ENCODE measurements around the gene ZNF674. TPM values are rescaled to one million over a fixed set of nuclear protein-coding genes. Genes with fewer than 3 reads are reported as not detected.
"Not testable (repeated sequence)": the region's sequence is repeated elsewhere in the genome, so short reads cannot be mapped to it uniquely, and the experiment has no call there.

The ZNF674 gene
- polyA plus RNA-seq, 1 donor from 2014 or later, result 10.8 TPM

GRCh38 chrX:46461660-46462191 is 83.5 kb downstream of the ZNF674 start:
- no peak overlapping the region for H3K4me2 ChIP-seq (ENCODE audit: low read length)
- H3K27ac ChIP-seq (ENCODE audit: low read length), result no peak overlapping the region
- H3K9ac ChIP-seq (ENCODE audit: low read length), result no peak overlapping the region
- H3F3A ChIP-seq (ENCODE audit: insufficient read depth, low read length, poor library complexity, severe bottlenecking), result no peaks in the 10 kb centered on the region
- no peaks in the 10 kb centered on the region for H3K9me2 ChIP-seq (ENCODE audit: insufficient read depth, low read length)
- H3K36me3 ChIP-seq (ENCODE audit: insufficient read depth, low read length), result no peaks in the 10 kb centered on the region
- H2AFZ ChIP-seq (ENCODE audit: low read depth, low read length), result no peak overlapping the region
- no peaks in the 10 kb centered on the region for H3K79me2 ChIP-seq (replicated peaks; ENCODE audit: insufficient read depth, low read length)
- TF ChIP-seq CTCF (IDR thresholded peaks at IDR 0.05; ENCODE audit: poor library complexity, severe bottlenecking) (no peak), SMC3 (conservative IDR thresholded peaks at IDR 0.05; ENCODE audit: poor library complexity) (no peak), POLR2AphosphoS5 (IDR thresholded peaks at IDR 0.05) (no peak), RAD21 (conservative IDR thresholded peaks at IDR 0.05) (no peak), REST (IDR thresholded peaks at IDR 0.05; ENCODE audit: borderline replicate concordance) (no peak)
- H3K27me3 ChIP-seq (ENCODE audit: insufficient read depth, low read depth, low read length), result no peaks in the 10 kb centered on the region
- H4K20me1 ChIP-seq (ENCODE audit: insufficient read depth), result no peaks in the 10 kb centered on the region
- H3K9me3 ChIP-seq (ENCODE audit: low read length), result no peaks in the 10 kb centered on the region
- no peak overlapping the region for H3K4me3 ChIP-seq (ENCODE audit: low read length)

GRCh38 chrX:46460801-46461659 is 84.2 kb downstream of the ZNF674 start:
- H3K4me3 ChIP-seq (ENCODE audit: low read length); H3K79me2 ChIP-seq (replicated peaks; ENCODE audit: insufficient read depth, low read length); H3K9me2 ChIP-seq (ENCODE audit: insufficient read depth, low read length); H3K27me3 ChIP-seq (ENCODE audit: insufficient read depth, low read depth, low read length); H3K27ac ChIP-seq (ENCODE audit: low read length); H3K36me3 ChIP-seq (ENCODE audit: insufficient read depth, low read length); H3K9ac ChIP-seq (ENCODE audit: low read length); H3K4me2 ChIP-seq (ENCODE audit: low read length); H4K20me1 ChIP-seq (ENCODE audit: insufficient read depth); H3F3A ChIP-seq (ENCODE audit: insufficient read depth, low read length, poor library complexity, severe bottlenecking); H3K9me3 ChIP-seq (ENCODE audit: low read length); H2AFZ ChIP-seq (ENCODE audit: low read depth, low read length): not testable (repeated sequence)

GRCh38 chrX:46459603-46460002 is 85.6 kb downstream of the ZNF674 start:
- no peak overlapping the region for H3K27ac ChIP-seq (ENCODE audit: low read length)
- H3K9me2 ChIP-seq (ENCODE audit: insufficient read depth, low read length), result no peaks in the 10 kb centered on the region
- TF ChIP-seq TAF1 (IDR thresholded peaks at IDR 0.05; ENCODE audit: low read depth) (no peak), MXI1 (conservative IDR thresholded peaks at IDR 0.05; ENCODE audit: poor library complexity, severe bottlenecking) (no peak), REST (IDR thresholded peaks at IDR 0.05; ENCODE audit: borderline replicate concordance) (no peak), RAD21 (conservative IDR thresholded peaks at IDR 0.05) (no peak), EZH2 (IDR thresholded peaks at IDR 0.05; ENCODE audit: borderline replicate concordance, insufficient read depth, low read length, poor library complexity, severe bottlenecking) (no peak), POLR2AphosphoS5 (IDR thresholded peaks at IDR 0.05) (no peak), SMC3 (conservative IDR thresholded peaks at IDR 0.05; ENCODE audit: poor library complexity) (no peak), CTCF (IDR thresholded peaks at IDR 0.05; ENCODE audit: poor library complexity, severe bottlenecking) (no peak), EP300 (conservative IDR thresholded peaks at IDR 0.05; ENCODE audit: poor library complexity, severe bottlenecking) (no peak)
- H3K4me3 ChIP-seq (ENCODE audit: low read length), result no peak overlapping the region
- H4K20me1 ChIP-seq (ENCODE audit: insufficient read depth), result no peaks in the 10 kb centered on the region
- H2AFZ ChIP-seq (ENCODE audit: low read depth, low read length), result no peak overlapping the region
- H3K9me3 ChIP-seq (ENCODE audit: low read length), result no peaks in the 10 kb centered on the region
- no peaks in the 10 kb centered on the region for H3K79me2 ChIP-seq (replicated peaks; ENCODE audit: insufficient read depth, low read length)
- no peak overlapping the region for H3K4me2 ChIP-seq (ENCODE audit: low read length)
- no peak overlapping the region for H3K9ac ChIP-seq (ENCODE audit: low read length)
- no peaks in the 10 kb centered on the region for H3F3A ChIP-seq (ENCODE audit: insufficient read depth, low read length, poor library complexity, severe bottlenecking)
- no peaks in the 10 kb centered on the region for H3K36me3 ChIP-seq (ENCODE audit: insufficient read depth, low read length)
- no peaks in the 10 kb centered on the region for H3K27me3 ChIP-seq (ENCODE audit: insufficient read depth, low read depth, low read length)

Data from neural cell (in vitro differentiated cells).